Stromal cell of bone marrow (primary cell): ENCODE measurements around the gene PADI1.

Source experiments
- DNase-seq: peaks from one replicate; pipeline ENCODE4 v3.0.0-alpha.2; 2012; ENCODE audit warnings: low read depth

Gene PADI1

GRCh38 chr1:17183388-17184160 is 21.4 kb upstream of the PADI1 start:
- DNase-seq: no peak

GRCh38 chr1:17184161-17184665 is 20.7 kb upstream of the PADI1 start:
- DNase-seq: no peak

DNA sequence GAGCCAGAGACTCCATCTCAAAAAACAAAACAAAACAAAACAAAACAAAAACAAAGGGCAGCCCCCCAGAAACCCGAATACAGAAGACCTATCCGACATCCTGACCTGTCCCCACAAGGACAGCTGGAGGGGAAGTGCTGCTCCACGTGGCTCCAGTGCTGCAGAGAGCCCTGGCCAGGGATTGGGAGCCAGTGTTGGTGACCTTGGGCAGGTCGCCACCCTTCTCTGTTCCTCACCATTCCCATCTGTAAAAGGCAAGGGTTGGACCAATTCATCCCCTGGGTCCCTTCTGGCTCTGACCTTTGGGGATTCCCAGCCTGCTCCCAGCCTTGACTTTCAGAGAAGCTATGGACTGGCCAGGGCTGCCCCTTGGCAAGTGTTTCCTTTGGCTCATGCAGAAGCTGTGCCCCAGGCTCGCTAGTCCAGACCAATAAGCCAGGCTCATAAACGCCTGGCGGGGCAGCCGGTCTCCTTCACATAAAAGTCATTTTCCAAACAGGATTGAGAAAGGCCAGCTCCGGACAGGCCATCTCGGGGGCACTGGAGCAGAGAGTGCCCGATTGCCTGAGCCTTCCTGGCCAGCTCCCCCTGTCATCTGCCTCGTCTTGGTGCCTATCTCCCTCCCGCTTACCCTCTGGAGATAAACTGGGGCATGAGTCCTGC is 20.0 kb upstream of the PADI1 start:
- DNase-seq: no peak

DNA sequence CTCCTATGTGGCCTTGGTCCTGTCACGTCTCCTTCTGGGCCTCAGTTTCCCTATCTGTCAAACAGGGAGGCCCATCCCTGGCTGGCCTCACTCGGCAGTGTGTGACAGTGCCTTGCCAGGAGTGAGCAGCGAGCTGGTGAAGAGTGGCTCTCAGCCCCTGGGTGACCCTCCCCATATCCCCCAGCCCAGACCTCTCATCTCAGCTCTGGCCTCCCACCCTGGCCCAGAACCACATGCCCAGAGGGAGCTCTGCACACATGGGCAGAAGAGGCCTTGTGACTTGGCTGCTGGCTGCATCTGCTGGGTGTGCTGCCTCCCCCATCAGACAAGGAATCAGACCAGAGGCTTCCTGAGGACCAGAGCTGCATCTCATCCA is 19.5 kb upstream of the PADI1 start:
- DNase-seq: no peak

DNA sequence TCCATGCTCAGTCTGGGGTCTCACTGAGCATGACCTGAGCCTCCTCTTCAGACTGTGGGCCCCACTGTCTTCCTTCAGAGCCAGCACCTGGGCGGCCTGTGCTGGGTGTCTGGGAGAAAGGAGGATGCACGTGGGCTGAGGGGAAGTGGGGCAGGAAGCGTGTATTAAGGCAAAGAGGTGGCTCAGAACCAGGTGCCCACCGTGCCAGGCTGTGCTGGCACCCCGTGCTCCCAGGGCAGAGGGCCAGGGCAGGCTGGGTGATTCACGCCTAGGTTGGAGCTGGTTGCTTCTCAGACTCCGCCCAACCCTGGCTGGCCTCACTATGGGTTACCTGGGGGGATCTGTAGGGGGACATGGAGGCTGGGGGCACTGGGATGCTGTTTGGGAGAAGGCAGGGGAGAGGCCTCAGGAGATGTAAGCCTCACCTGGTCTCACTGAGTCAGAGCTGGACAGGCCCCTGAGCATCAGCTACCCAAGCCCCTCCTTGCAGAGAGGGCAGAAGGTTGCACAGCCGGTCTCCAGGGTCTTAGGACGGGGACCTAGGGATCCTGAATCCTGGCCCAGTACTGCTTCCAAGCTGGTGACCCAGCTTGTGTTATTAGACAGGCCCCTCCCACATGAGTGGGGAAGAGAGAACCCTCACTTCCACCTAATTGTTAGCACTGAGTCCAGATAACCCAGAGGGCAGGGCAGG is 18.6 kb upstream of the PADI1 start:
- no peak for DNase-seq

DNA sequence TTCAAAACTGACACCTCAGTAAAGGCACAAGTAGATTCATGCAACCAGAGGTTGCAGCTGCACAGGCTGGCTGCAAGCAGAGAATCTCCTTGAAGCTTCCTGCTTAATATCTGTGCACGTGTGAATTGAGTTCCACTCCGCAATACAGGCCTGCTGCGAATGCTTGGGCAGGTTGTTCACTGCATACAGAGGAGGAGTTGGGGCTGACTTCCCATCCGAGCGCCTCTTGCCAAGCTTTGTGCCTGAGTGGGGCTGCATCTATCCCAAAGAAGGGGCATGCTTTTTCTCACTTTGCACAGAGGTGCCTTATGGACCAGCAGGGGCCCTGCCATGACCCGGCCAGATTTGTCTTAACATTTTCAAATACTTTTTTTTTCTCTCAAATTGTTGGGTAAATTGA is 17.9 kb upstream of the PADI1 start:
- no peak for DNase-seq

- DNase-seq: no peak
Observed at GRCh38 chr1:17188217-17188616, 16.7 kb upstream of the PADI1 start.

DNA sequence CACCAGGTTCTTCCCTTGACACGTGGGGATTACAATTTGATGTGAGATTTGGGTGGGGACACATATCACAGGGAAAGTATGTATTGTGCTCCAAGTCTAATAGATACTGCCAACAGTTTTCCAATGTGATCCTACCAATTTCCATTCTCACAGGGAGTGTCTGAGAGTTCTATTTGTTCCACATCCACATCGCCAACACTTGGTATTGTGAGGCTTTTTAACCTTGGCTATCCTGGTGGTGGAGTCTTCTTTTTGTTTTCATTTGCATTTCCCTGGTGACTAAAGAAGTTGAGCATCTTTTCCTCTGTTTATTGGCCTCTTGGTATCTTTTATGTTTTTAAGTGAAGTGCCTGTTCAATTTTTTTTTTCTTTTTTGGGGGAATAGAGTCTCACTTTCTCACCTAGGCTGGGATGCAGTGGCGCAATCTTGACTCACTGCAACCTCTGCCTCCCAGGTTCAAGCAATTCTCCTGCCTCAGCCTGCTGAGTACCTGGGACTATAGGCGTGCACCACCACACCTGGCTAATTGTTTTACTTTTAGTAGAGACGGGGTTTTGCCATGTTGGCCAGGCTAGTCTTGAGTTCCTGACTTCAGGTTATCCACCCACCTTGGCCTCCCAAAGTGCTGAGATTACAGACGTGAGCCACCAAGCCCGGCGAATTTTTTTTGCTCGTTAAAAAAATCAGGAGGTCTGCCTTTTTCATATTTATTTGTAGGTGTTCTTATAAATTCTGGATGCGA is 15.9 kb upstream of the PADI1 start:
- no peak for DNase-seq

DNA sequence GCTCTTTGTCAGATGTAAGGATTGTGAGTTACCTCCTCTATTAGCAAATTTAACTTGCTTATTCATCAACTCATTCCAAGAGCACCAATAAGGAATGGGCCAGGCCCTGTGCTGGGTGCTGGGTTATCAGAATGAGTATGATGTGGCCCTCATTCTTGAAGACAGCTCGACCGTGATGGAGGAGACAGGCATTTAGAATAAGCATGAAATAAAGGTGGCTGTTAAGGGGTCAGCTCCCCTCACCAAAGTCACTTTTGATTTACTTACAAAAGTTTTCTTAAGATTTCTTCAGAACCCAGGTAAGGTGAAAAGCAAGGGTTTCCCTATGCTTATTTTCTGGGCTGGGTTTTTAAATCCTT is 15.3 kb upstream of the PADI1 start:
- no peak for DNase-seq

DNA sequence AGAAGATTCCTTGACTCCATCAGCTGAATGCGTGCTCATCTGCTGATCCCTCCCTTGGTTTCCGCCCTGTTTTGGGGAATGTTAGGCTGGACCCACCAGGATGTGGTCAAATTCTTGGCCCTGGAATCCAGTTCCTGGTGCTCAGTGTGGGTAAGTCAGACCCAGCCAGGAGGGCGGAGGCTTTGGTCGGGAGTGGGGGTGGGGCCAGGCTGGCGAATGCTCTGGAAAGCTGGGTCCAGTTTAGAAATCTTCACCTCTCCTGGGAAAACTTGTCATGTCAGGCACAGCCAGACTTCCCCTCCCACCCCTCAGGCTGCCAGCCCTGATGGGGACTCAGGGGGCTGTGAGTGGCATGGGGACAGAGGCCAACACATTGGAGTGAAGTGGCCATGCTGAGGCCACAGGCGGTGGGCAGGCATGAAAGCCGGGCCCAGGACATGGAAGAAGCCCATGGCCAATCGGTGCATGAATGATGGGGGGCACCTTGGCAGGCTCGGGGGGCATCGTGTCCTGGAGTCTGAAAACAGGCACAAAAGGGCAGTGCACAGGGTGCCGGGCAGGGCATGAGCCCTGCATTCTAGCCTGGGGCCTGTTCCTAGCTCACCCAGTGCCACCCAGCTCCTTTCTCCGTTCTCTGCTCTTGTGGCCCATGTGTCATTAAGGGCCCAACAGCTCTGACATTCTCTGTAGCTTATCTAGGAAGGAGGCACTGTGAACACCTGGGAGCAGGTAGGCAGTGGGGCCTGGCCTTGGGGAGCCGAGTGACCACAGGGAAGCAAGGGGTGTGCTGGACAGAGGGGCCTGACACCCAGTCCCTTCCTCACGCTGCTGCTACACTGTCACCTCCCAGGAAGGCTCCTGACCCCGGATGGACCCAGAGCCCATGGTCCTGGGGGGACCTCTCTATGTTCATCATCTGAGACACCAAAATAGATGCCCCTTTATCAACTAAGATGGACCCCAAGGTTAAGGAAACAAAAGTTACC is 14.6 kb upstream of the PADI1 start:
- peak; percentile 93 for DNase-seq

DNA sequence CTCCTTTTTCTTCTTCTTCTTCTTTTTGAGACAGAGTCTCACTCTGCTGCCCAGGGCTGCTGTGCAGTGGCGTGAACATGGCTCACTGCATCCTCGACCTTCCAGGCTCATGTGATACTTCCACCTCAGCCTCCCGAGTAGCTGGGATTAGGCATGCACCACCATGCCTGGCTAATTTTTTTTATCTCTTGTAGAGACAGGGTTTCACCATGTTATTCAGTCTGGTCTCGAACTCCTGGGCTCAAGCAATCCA is 13.0 kb upstream of the PADI1 start:
- no peak for DNase-seq

DNA sequence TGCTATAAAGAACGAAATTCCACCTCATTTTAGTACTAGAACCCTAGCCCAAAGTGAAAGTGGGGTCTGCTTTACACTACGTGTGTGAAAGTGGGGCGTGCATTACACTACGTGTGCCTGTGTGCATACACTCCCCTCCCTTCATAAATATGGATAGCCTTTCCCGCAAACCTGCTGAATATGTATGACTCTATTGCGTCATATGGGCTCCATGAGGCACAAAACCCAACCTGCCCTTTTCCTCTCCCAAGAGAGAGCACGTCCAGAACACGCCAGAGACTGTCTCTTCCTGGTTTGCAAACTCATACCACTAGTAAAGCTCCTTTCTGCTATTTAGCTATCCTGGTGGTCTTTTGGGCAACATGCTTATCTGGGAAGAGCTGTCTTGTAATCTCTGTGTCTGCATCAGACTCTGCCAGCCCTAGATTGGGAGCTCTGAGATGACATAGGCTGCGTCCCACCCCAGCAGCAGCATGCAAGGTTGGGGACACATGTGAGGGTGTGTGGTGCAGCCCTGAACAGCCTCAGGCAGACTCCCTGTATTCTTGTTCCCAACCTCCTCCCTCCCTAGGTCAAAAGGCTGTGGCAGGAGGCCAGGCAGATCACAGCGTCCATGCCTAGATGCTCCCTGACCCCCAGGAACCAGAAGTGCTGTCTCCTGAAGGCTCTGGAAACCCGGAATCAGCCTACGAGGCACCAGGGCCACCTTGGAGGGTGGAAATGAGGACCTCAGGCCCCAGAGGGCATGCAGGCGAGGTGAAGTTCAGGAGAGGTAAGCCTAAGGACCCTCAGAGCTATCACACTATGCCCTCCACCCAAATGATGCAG is 12.3 kb upstream of the PADI1 start:
- no peak for DNase-seq

DNA sequence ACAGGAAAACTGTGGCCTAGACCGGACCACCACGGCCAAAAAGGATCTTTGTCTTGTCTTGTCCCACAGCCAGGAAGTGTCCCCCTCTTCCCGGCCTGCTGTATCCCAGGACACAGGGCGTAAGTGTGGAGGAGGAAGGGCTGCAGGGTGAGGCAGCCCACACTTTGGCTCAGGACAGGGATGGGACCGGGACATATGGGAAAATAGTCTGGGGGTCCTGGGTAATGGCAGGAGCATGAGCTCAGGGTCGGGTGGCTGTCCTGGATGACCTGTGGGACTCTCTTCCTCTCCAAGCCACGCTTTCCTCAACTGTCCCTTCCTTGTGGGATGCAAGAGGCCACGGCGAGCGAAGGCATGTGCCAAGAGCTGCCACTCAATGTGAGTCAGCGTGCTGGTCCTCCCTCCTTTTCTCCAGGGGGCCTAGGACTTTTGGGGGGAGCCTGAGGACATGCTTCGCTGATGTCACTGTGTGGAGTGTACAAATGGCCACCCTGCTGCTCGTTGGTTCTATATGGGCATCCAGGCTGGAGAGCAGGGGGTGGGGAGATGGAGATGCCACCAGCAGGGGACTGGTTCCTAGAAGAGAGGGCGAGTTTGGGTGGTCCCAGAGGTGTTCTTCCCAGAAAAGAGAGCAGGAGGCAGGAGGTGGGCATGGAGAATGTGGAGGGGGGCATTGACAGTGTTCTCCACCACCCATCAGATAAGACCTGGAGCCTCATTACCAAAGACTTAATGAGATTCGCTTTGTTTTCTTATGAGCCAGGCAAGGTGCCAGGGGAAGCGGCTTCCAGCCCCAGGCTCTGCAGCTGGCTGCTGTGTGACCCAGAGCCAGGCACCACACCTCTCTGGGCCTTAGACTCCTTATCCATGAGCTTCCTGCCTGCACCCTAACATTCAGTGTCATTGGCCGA is 11.5 kb upstream of the PADI1 start:
- DNase-seq: no peak

DNA sequence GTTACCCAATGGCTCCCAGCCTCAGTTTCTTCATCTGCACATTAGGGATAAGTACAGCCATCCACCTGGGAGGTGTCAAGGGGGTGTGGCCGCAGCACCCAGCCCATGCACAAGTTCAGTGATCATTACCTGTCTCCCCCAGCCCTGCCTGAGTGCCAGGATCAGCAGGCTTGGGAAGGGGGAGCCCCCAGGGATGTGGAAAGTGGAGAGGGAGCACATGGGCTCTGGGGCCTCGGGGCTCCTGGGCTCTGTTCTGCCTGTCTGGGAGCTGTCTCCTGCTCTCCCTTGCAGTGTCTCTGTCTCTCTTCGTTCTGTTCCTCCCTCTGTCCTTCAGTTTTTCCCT is 10.8 kb upstream of the PADI1 start:
- no peak for DNase-seq

GRCh38 chr1:17194615-17195528 is 10.1 kb upstream of the PADI1 start:
- no peak for DNase-seq

- no peak for DNase-seq
Observed at GRCh38 chr1:17195731-17196130, 9.2 kb upstream of the PADI1 start.

GRCh38 chr1:17196496-17197185 is 8.3 kb upstream of the PADI1 start:
- DNase-seq: no peak

DNA sequence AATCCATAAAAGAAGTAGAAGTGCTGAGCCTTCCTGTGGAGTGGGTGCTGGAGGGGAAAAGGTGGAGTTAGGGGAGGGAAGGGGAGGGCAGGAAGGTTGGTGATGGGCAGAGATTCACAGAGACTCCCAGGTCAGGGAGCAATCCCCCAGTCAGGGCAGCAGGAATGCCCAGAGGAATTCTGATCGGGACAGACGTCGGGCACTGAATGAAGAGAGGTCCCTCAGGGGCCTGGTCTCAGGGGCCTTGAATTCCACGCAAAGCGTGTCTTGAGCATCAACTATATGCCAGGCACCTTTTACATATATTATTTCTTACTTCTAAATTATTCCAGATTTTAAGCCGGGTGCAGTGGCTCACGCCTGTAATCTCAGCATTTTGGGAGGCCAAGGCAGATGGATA is 7.2 kb upstream of the PADI1 start:
- no peak for DNase-seq
